Cardiac muscle cell (in vitro differentiated cells and primary cell): Measurements from ENCODE around the gene S1PR3. TPM values are rescaled to one million over a fixed set of nuclear protein-coding genes. Genes with fewer than 3 reads are reported as not detected.

ENCODE experiments used
- DNase-seq, 2 donors: peaks; one replicate each; pipeline versions ENCODE4 v3.0.0 to v3.0.0-alpha.2; 2010 to 2017; ENCODE audit warnings: low read depth in 1 of 2, low spot score in 1 of 2
- H3K27ac ChIP-seq: fragments of 200-600 bp; sonication (generic); 2 replicates; pipeline ENCODE4 v1.5.1; 2016
- H3K27me3 ChIP-seq: fragments of 200-600 bp; sonication (generic); 2 replicates; pipeline ENCODE4 v1.6.0; 2016; ENCODE audit warnings: control low read depth
- H3K36me3 ChIP-seq: fragments of 200-600 bp; sonication (generic); 2 replicates; pipeline ENCODE4 v1.5.1; 2016; ENCODE audit warnings: control low read depth
- H3K4me1 ChIP-seq: fragments of 200-600 bp; sonication (generic); 2 replicates; pipeline ENCODE4 v1.8.1; 2017; ENCODE audit warnings: low read depth, mild to moderate bottlenecking, mixed run types
- H3K4me3 ChIP-seq: fragments of 200-600 bp; sonication (generic); 2 replicates; pipeline ENCODE4 v1.5.1; 2016; ENCODE audit warnings: mild to moderate bottlenecking
- H3K9me3 ChIP-seq: fragments of 200-600 bp; sonication (generic); 2 replicates; pipeline ENCODE4 v1.5.1; 2017; ENCODE audit warnings: low read depth, mild to moderate bottlenecking, control low read depth
- CTCF ChIP-seq: IDR thresholded peaks from 2 replicates; pipeline ENCODE4 v1.5.1; 2012; ENCODE audit warnings: low read depth, mild to moderate bottlenecking, low read length
- polyA plus RNA-seq: library from polyadenylated mRNA; unstranded; fragments of >200 nt; fragmentation: Nextera tagmentation; extraction: Ambion mirVana; gene quantifications from 2 replicates; pipeline ENCODE4 v1.2.1, GENCODE V29; 2016
- total RNA-seq: library from RNA; depleted of rRNA; stranded (reverse); fragments of >200 nt; gene quantifications from 2 replicates; pipeline ENCODE4 v1.2.3, GENCODE V29; 2016

Gene S1PR3
- total and polyA plus RNA-seq, 2 experiments from 2014 or later, result 10.9 to 11.3 TPM

GRCh38 chr9:89023740-89024139, 32.5 kb downstream of the S1PR3 start:
- no peaks in the 10 kb centered on the region for H3K36me3 ChIP-seq
- H3K4me3 ChIP-seq, result no peak overlapping the region
- H3K27me3 ChIP-seq, result no peaks in the 10 kb centered on the region
- H3K9me3 ChIP-seq, result no peaks in the 10 kb centered on the region
- H3K4me1 ChIP-seq, result peaks cover 38% of the 10 kb centered on the region
- TF ChIP-seq CTCF, result no peak
- peak in 1 of 2 donors; percentile 55 for DNase-seq
- H3K27ac ChIP-seq, result peak overlapping the region; percentile 95

GRCh38 chr9:89024727-89025126, 33.5 kb downstream of the S1PR3 start:
- Histone ChIP-seq H3K4me3 (no peak overlapping the region), H3K36me3 (no peaks in the 10 kb centered on the region), H3K27ac (peak overlapping the region; percentile 95), H3K4me1 (peaks cover 38% of the 10 kb centered on the region), H3K27me3 (no peaks in the 10 kb centered on the region), H3K9me3 (no peaks in the 10 kb centered on the region)
- no peak for DNase-seq
- TF ChIP-seq CTCF, result no peak

GRCh38 chr9:89025553-89025952, 34.3 kb downstream of the S1PR3 start:
- no peak for DNase-seq
- Histone ChIP-seq H3K36me3 (no peaks in the 10 kb centered on the region), H3K27ac (peak overlapping the region; percentile 95), H3K4me1 (peaks cover 38% of the 10 kb centered on the region), H3K9me3 (no peaks in the 10 kb centered on the region), H3K27me3 (no peaks in the 10 kb centered on the region), H3K4me3 (no peak overlapping the region)
- TF ChIP-seq CTCF, result no peak

GRCh38 chr9:89026876-89027275, 35.6 kb downstream of the S1PR3 start:
- Histone ChIP-seq H3K36me3 (no peaks in the 10 kb centered on the region), H3K9me3 (no peaks in the 10 kb centered on the region), H3K27me3 (no peaks in the 10 kb centered on the region), H3K27ac (no peak overlapping the region), H3K4me1 (peaks cover 29% of the 10 kb centered on the region), H3K4me3 (no peak overlapping the region)
- peak in 1 of 2 donors; percentile 50 for DNase-seq
- TF ChIP-seq CTCF, result no peak

GRCh38 chr9:89029788-89030187, 38.5 kb downstream of the S1PR3 start:
- H3K36me3 ChIP-seq, result no peaks in the 10 kb centered on the region
- H3K9me3 ChIP-seq, result no peaks in the 10 kb centered on the region
- no peak overlapping the region for H3K4me3 ChIP-seq
- no peak for DNase-seq
- no peak overlapping the region for H3K27ac ChIP-seq
- peaks cover 4% of the 10 kb centered on the region for H3K4me1 ChIP-seq
- no peak for TF ChIP-seq CTCF
- no peaks in the 10 kb centered on the region for H3K27me3 ChIP-seq

GRCh38 chr9:89032173-89032572, 40.9 kb downstream of the S1PR3 start:
- TF ChIP-seq CTCF, result no peak
- Histone ChIP-seq H3K4me1 (no peaks in the 10 kb centered on the region), H3K36me3 (no peaks in the 10 kb centered on the region), H3K4me3 (no peak overlapping the region), H3K27me3 (no peaks in the 10 kb centered on the region), H3K27ac (no peak overlapping the region), H3K9me3 (no peaks in the 10 kb centered on the region)
- no peak for DNase-seq
